T-helper 1 cell treated with Interleukin-12 subunit alpha and Interleukin-12 subunit beta and Interleukin-4 antibody, amounts not matched to agents 30 μg/mL and 1 μg/mL, for 36 hours (primary cell): ENCODE data around the gene MOSPD3.

Experiments used
- H3K27ac Mint-ChIP-seq: one replicate; pipeline ENCODE4 v1.8.0; 2021; ENCODE audit warnings: mild to moderate bottlenecking, mixed read lengths
- H3K27me3 Mint-ChIP-seq: one replicate; pipeline ENCODE4 v1.8.0; 2021; ENCODE audit warnings: low read depth, mixed read lengths
- H3K36me3 Mint-ChIP-seq: one replicate; pipeline ENCODE4 v1.8.0; 2021; ENCODE audit warnings: low read depth, mixed read lengths
- H3K4me1 Mint-ChIP-seq: one replicate; pipeline ENCODE4 v1.8.0; 2021; ENCODE audit warnings: low read depth, mixed read lengths
- H3K4me3 Mint-ChIP-seq: one replicate; pipeline ENCODE4 v1.8.0; 2021; ENCODE audit warnings: mild to moderate bottlenecking, moderate library complexity, mixed read lengths
- H3K9me3 Mint-ChIP-seq: one replicate; pipeline ENCODE4 v1.8.0; 2021; ENCODE audit warnings: mixed read lengths

Gene MOSPD3

DNA sequence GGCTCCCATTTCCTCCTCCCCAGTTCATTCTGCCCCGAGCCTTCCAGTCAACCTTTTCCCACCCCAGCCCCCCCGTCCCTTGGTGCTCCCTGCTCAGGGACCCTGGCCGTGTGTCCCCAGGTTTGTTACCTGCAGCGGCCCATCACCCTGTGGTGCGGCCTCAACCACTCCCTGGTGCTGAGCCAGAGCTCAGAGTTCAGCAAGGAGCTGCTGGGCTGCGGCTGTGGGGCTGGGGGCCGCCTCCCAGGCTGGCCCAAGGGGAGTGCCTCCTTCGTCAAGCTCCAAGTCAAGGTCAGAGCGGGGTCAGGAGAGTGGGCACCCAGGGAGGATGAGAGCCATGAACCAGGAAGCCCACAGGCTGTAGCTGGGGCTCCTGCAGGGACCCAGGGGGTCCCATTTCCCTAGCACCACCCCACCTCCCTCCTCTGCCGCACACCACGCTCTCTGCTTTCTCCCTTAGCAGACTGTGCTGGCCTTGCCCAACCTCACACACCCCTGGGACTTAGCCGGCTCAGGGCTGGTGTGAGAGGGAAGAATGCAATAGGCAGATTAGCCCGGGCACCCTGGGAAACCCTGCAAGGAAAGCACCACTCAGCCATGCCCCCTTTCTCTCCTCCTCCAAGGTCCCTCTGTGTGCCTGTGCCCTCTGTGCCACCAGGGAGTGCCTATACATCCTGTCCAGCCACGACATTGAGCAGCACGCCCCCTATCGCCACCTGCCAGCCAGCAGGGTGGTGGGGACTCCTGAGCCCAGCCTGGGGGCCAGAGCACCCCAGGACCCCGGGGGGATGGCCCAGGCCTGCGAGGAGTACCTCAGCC, 12.2 kb upstream of the MOSPD3 start:
- no peak overlapping the region for H3K4me3 Mint-ChIP-seq
- H3K36me3 Mint-ChIP-seq: no peaks in the 10 kb centered on the region
- H3K27ac Mint-ChIP-seq: no peak overlapping the region
- H3K27me3 Mint-ChIP-seq: peaks cover 2% of the 10 kb centered on the region
- H3K9me3 Mint-ChIP-seq: no peaks in the 10 kb centered on the region
- peaks cover 7% of the 10 kb centered on the region for H3K4me1 Mint-ChIP-seq

GRCh38 chr7:100600730-100601038, 11.7 kb upstream of the MOSPD3 start:
- peaks cover 10% of the 10 kb centered on the region for H3K4me1 Mint-ChIP-seq
- H3K27me3 Mint-ChIP-seq: peaks cover 4% of the 10 kb centered on the region
- H3K36me3 Mint-ChIP-seq: no peaks in the 10 kb centered on the region
- H3K27ac Mint-ChIP-seq: no peak overlapping the region
- H3K9me3 Mint-ChIP-seq: no peaks in the 10 kb centered on the region
- no peak overlapping the region for H3K4me3 Mint-ChIP-seq

DNA sequence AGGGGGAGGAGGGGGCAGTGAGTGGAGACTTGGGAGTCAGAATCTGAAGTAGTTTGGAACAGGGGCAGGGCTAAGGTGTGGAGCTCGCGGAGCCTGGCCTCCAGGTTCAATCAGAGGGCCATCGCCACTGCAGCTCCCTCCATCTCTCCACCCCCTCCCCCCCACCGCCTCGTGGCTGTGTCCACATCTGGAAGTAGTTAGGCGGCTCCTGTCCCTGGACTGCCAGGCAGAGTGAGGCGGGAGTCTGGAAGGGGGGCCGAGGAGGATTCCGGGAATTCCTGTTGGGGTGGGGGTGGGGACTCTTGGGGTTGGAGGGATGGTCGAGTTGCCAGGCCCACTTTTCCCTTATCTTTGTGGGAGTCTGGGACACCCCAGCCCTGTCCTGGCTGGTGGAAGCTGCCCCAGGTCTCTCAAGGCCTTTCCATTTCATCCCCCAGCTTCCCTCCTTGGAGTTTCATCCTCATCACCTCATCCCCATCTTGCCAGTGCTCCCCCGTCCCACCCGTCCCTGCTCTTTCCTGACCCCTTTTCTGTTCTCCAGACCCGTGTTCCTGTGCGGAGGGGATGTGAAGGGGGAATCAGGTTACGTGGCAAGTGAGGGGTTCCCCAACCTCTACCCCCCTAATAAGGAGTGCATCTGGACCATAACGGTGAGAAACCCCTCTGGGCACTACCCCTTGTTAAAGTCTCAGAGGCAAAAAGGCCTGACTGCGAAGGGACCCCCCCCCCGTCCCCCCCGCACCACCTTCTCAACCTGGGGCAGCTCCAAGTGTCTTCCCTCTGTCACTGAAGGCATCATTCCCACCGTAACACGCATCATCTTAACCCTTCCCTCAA, 9.2 kb upstream of the MOSPD3 start:
- Mint-ChIP-seq H3K36me3 (no peaks in the 10 kb centered on the region), H3K4me3 (peak overlapping the region; percentile 77), H3K27me3 (peaks cover 14% of the 10 kb centered on the region), H3K9me3 (no peaks in the 10 kb centered on the region), H3K4me1 (peaks cover 10% of the 10 kb centered on the region), H3K27ac (no peak overlapping the region)

DNA sequence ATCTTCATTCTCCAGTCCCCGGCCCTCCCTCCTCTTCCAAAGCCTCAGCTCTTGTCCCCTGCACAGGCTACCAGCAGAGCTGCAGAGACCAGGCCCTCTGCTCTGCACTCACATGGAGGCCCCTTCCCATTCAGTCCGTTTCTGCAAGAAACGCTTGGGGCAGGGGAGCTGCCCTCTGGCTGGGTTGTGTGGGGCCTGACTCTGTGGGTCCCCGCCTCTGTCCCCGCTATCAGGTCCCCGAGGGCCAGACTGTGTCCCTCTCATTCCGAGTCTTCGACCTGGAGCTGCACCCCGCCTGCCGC, 8.7 kb upstream of the MOSPD3 start:
- Mint-ChIP-seq H3K36me3 (no peaks in the 10 kb centered on the region), H3K4me3 (peak overlapping the region; percentile 77), H3K9me3 (no peaks in the 10 kb centered on the region), H3K27me3 (peaks cover 14% of the 10 kb centered on the region), H3K27ac (peak overlapping the region; percentile 87), H3K4me1 (peaks cover 7% of the 10 kb centered on the region)

DNA sequence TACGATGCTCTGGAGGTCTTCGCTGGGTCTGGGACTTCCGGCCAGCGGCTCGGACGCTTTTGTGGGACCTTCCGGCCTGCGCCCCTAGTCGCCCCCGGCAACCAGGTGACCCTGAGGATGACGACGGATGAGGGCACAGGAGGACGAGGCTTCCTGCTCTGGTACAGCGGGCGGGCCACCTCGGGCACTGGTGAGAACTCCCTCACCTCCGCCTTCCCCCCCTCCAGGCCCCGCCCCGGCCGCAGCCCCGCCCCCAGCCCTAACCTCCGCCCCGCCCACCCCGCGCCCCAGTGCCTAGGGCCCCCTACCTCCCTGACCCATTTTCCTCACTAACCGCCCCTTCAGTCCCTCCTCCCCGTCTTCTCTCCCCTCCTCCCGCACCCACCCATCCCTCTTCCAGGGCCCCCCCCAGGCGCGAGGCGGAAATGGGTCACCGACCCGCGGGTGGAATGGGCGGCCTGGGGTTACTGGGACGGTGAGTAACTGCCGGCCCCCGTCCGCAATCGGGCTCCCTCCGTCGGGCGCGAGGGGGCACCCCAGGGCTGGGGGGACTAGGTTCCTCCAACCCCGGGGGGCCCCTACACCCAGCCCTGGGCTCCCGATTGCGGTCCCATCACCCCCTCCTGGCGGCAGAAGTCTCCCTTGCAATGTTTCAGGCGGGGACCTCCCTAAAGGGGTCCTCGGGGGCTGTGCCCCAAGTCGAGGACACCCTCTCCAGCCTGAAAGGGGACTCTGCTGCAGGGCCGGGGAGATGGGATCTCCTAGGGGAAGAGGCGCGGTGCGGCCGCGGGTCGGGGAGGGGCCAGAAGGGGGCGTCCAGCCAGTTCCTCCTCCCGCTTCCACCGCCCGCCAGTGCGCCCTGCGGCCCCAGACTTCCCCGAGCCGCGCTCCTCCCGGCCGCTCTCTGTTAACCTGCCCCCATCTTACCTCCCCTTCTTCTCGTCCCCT, 8.0 kb upstream of the MOSPD3 start:
- H3K36me3 Mint-ChIP-seq: no peaks in the 10 kb centered on the region
- peak overlapping the region; percentile 87 for H3K27ac Mint-ChIP-seq
- H3K27me3 Mint-ChIP-seq: peaks cover 14% of the 10 kb centered on the region
- peak overlapping the region; percentile 83 for H3K4me3 Mint-ChIP-seq
- H3K4me1 Mint-ChIP-seq: peaks cover 7% of the 10 kb centered on the region
- no peaks in the 10 kb centered on the region for H3K9me3 Mint-ChIP-seq

DNA sequence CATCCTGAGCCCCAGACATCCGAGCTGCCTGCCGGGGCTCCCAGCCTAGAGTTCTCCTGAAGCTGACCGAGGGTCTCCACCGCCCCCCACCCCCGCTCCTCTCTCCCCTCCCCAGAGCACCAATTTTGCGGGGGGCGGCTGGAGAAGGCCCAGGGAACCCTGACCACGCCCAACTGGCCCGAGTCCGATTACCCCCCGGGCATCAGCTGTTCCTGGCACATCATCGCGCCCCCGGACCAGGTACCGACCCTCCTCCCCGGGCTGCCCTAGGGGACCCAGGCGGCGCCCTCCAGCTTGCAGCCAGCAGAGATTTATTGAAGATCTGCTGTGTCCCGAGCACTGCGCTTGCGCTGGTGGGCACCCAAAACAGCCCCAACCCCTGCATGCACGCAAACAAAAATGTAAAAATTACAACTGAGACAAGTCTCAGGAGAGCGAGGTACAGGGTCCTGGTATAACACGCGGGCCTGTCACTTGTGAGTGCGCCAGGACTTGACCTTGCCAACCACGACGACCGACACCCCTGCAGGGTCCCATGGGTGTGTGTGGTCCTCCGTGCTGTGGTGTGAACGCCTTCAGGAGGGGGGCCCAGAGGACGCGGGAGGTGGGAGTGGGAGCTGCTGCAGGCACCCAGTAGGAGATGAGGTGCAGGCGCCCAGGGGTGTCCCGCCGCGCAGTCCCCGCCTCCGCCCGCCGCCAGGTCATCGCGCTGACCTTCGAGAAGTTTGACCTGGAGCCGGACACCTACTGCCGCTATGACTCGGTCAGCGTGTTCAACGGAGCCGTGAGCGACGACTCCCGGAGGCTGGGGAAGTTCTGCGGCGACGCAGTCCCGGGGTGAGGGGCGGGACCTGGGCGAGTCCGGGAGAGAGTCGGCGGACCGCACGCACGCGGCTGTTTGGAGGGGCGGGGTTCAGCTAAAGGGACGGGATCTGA, 7.1 kb upstream of the MOSPD3 start:
- no peak overlapping the region for H3K27ac Mint-ChIP-seq
- H3K4me3 Mint-ChIP-seq: peak overlapping the region; percentile 83
- no peaks in the 10 kb centered on the region for H3K9me3 Mint-ChIP-seq
- H3K27me3 Mint-ChIP-seq: peaks cover 14% of the 10 kb centered on the region
- H3K36me3 Mint-ChIP-seq: no peaks in the 10 kb centered on the region
- H3K4me1 Mint-ChIP-seq: peaks cover 7% of the 10 kb centered on the region

DNA sequence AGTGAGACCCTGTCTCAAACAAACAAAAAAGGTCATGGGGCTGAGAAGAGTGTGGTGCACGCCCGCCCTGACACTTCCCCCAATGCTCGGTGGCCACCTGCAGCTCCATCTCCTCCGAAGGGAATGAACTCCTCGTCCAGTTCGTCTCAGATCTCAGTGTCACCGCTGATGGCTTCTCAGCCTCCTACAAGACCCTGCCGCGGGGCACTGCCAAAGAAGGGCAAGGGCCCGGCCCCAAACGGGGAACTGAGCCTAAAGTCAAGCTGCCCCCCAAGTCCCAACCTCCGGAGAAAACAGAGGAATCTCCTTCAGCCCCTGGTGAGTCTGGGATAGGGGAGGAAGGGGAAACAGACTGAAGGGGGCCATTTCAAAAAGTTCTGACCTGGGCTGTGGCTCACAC, 6.0 kb upstream of the MOSPD3 start:
- Mint-ChIP-seq H3K4me1 (peaks cover 9% of the 10 kb centered on the region), H3K9me3 (no peaks in the 10 kb centered on the region), H3K36me3 (no peaks in the 10 kb centered on the region), H3K27me3 (peaks cover 14% of the 10 kb centered on the region), H3K4me3 (no peak overlapping the region), H3K27ac (no peak overlapping the region)

DNA sequence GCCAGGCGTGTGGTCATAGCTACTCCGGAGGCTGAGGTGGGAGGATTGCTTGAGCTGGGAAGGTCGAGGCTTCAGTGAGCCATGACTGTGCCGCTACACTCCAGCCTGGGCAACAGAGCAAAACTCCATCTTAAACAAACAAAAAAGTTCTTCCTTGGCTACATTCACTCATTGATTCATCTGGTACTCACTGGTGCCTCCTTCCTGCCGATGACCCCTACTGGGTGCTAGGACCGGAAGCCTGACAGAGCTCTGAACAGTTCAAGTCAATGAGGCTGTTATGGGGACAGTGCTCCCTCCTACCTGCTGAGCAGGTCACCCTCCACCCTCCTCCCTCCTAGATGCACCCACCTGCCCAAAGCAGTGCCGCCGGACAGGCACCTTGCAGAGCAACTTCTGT, 5.2 kb upstream of the MOSPD3 start:
- peaks cover 14% of the 10 kb centered on the region for H3K27me3 Mint-ChIP-seq
- H3K4me3 Mint-ChIP-seq: no peak overlapping the region
- peaks cover 9% of the 10 kb centered on the region for H3K4me1 Mint-ChIP-seq
- no peak overlapping the region for H3K27ac Mint-ChIP-seq
- H3K36me3 Mint-ChIP-seq: no peaks in the 10 kb centered on the region
- no peaks in the 10 kb centered on the region for H3K9me3 Mint-ChIP-seq

- Mint-ChIP-seq H3K4me1 (peaks cover 13% of the 10 kb centered on the region), H3K36me3 (peaks cover 5% of the 10 kb centered on the region), H3K9me3 (no peaks in the 10 kb centered on the region), H3K4me3 (no peak overlapping the region), H3K27ac (no peak overlapping the region), H3K27me3 (peaks cover 14% of the 10 kb centered on the region)
Measured at GRCh38 chr7:100609958-100610357, 2.4 kb upstream of the MOSPD3 start.

- peak overlapping the region; percentile 34 for H3K27ac Mint-ChIP-seq
- H3K9me3 Mint-ChIP-seq: no peaks in the 10 kb centered on the region
- peak overlapping the region; percentile 98 for H3K4me3 Mint-ChIP-seq
- peaks cover 12% of the 10 kb centered on the region for H3K4me1 Mint-ChIP-seq
- H3K36me3 Mint-ChIP-seq: peaks cover 18% of the 10 kb centered on the region
- no peaks in the 10 kb centered on the region for H3K27me3 Mint-ChIP-seq
Measured at GRCh38 chr7:100612730-100613390, 520 bp downstream of the MOSPD3 start.

GRCh38 chr7:100613412-100614175, 1.3 kb downstream of the MOSPD3 start:
- Mint-ChIP-seq H3K9me3 (no peaks in the 10 kb centered on the region), H3K36me3 (peaks cover 18% of the 10 kb centered on the region), H3K27ac (peak overlapping the region; percentile 6), H3K27me3 (no peaks in the 10 kb centered on the region), H3K4me1 (peaks cover 12% of the 10 kb centered on the region), H3K4me3 (peak overlapping the region; percentile 66)

DNA sequence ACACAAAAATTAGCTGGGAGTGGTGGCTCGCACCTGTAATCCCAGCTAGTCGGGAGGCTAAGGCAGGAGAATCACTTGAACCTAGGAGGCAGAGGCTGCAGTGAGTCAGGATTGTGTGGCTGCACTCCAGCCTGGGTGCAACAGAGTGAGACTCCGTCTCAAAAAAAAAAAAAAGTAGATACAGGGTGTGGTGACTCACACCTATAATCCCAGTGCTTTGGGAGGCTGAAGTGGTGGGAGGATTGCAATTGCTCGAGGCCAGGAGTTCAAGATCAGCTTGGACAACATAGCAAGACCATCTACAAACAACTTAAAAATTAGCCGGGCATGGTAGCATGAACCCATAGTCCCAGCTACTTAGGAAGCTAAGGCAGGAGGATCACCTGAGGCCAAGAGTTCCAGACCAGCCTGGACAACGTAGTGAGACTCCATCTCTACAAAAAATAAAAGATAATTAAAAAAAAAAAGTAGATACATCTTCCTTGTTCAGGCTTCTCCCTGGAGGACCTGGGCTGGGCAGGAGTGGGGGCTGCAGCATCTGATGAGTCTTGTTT, 2.0 kb downstream of the MOSPD3 start:
- peak overlapping the region; percentile 66 for H3K4me3 Mint-ChIP-seq
- H3K9me3 Mint-ChIP-seq: no peaks in the 10 kb centered on the region
- peaks cover 12% of the 10 kb centered on the region for H3K4me1 Mint-ChIP-seq
- H3K27me3 Mint-ChIP-seq: no peaks in the 10 kb centered on the region
- H3K27ac Mint-ChIP-seq: no peak overlapping the region
- H3K36me3 Mint-ChIP-seq: peaks cover 18% of the 10 kb centered on the region
